Upper lobe of left lung (tissue), 4 donors: ENCODE data around the gene PLVAP.

Experiments used
- POLR2A ChIP-seq, 4 donors: fragments of 450-650 bp; IDR thresholded peaks; one replicate each; pipeline ENCODE4 v1.5.1; 2016 to 2017; ENCODE audit warnings: antibody characterized with exemption in 4 of 4, mild to moderate bottlenecking in 2 of 4
- TF ChIP-seq, protein P1 (sequence below), 6 experiments: fragments of 450-650 bp in 4 of 6; fragments of 200-600 bp in 2 of 6; sonication (generic) in 2 of 6; IDR thresholded peaks; one replicate each; pipeline ENCODE4 v1.5.1; 2016 to 2019; ENCODE audit warnings: antibody characterized with exemption in 6 of 6

DNA sequence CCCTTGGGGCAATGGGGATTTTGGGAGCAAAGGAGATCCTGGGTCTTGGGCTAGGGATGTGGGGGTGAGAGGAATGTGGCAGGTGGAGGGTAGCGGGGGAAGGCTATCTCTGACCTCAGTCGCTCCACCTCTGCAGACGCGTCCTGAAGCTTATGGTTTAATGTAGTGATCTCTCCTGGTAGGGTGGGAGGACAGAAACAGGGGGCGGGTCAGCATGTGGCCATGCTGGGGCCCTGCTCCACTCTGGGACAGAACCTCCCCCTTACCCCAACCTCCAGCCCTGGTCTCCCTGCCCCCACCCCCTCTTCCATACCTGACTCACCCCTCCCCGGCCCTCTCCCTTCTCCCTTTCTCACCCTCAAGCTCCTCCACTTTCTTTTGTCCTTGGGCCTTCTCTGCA, 26.9 kb upstream of the PLVAP start:
- TF ChIP-seq, protein P1, sequence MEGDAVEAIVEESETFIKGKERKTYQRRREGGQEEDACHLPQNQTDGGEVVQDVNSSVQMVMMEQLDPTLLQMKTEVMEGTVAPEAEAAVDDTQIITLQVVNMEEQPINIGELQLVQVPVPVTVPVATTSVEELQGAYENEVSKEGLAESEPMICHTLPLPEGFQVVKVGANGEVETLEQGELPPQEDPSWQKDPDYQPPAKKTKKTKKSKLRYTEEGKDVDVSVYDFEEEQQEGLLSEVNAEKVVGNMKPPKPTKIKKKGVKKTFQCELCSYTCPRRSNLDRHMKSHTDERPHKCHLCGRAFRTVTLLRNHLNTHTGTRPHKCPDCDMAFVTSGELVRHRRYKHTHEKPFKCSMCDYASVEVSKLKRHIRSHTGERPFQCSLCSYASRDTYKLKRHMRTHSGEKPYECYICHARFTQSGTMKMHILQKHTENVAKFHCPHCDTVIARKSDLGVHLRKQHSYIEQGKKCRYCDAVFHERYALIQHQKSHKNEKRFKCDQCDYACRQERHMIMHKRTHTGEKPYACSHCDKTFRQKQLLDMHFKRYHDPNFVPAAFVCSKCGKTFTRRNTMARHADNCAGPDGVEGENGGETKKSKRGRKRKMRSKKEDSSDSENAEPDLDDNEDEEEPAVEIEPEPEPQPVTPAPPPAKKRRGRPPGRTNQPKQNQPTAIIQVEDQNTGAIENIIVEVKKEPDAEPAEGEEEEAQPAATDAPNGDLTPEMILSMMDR (IDR thresholded peaks at IDR 0.05): no peak
- TF ChIP-seq POLR2A (IDR thresholded peaks at IDR 0.05): no peak
